Endothelial cell of umbilical vein (primary cell): ENCODE data around the gene PTPRT. TPM values are rescaled to one million over a fixed set of nuclear protein-coding genes. Genes with fewer than 3 reads are reported as not detected.

Source experiments
- BruUV-seq: library from RNA; stranded (reverse); fragments of 400-500 nt; replicated peaks from 2 replicates; lab custom pipeline; 2021; lab: Mats Ljungman, UMichigan
- CTCF ChIA-PET: fragments of 300-600, 350-600 bp; sonication (Branson Sonifier 250); formaldehyde crosslinking; loops from one replicate; lab custom pipeline; 2021; ENCODE audit warnings: antibody characterized with exemption, inconsistent platforms; lab: Charles Lee
- POLR2A ChIA-PET: fragments of 300-600, 350-600 bp; sonication (Branson Sonifier 250); formaldehyde crosslinking; loops from one replicate; lab custom pipeline; 2021; ENCODE audit warnings: antibody characterized with exemption, inconsistent platforms; lab: Charles Lee
- DNase-seq: peaks from one replicate; pipeline ENCODE4 v3.0.0-alpha.2; 2011; ENCODE audit warnings: low read depth, low spot score
- FAIRE-seq: peaks from 2 replicates; lab custom pipeline; 2011; peaks lifted over from hg19 to GRCh38; lab: Jason Lieb, UNC
- H2AFZ ChIP-seq: 2 replicates; pipeline ENCODE4 v1.6.0; 2012; ENCODE audit warnings: low read depth, low read length, control low read depth, inconsistent platforms
- H3K27ac ChIP-seq: 2 replicates; pipeline ENCODE4 v1.5.1; 2011; ENCODE audit warnings: low read depth, mild to moderate bottlenecking, control low read depth, low read length, moderate library complexity; ENCODE audit not compliant: insufficient read depth
- H3K27me3 ChIP-seq, 2 experiments: 2 replicates each; pipeline versions ENCODE4 v1.6.0 to v1.6.1; 2011; ENCODE audit warnings: low read length in 2 of 2, mixed read lengths in 1 of 2; ENCODE audit not compliant: control insufficient read depth in 2 of 2, insufficient read depth in 2 of 2
- H3K36me3 ChIP-seq, 2 experiments: 2 replicates in 1 of 2; 3 replicates in 1 of 2; pipeline ENCODE4 v1.5.1; 2011; ENCODE audit warnings: low read length in 2 of 2, mild to moderate bottlenecking in 1 of 2, moderate library complexity in 1 of 2; ENCODE audit not compliant: control insufficient read depth in 2 of 2, insufficient read depth in 2 of 2; ENCODE audit errors: extremely low read depth in 1 of 2
- H3K4me1 ChIP-seq: 3 replicates; pipeline ENCODE4 v1.5.1; 2011; ENCODE audit warnings: mild to moderate bottlenecking, low read length; ENCODE audit not compliant: control insufficient read depth, insufficient read depth; ENCODE audit errors: extremely low read depth
- H3K4me2 ChIP-seq: 2 replicates; pipeline ENCODE4 v1.6.1; 2011; ENCODE audit warnings: low read length, control low read depth, mixed read lengths; ENCODE audit not compliant: insufficient read depth
- H3K4me3 ChIP-seq, 3 experiments: fragments of 200-600 bp in 1 of 3; sonication (generic), shearing (Covaris generic) in 1 of 3; replicated peaks in 1 of 3; 2 replicates each; pipeline ENCODE4 v1.5.1; 2011 to 2016; ENCODE audit warnings: control low read depth in 3 of 3, low read length in 3 of 3, mild to moderate bottlenecking in 2 of 3, inconsistent platforms in 1 of 3, low read depth in 1 of 3, moderate library complexity in 1 of 3; ENCODE audit not compliant: insufficient read depth in 1 of 3
- H3K79me2 ChIP-seq: 2 replicates; pipeline ENCODE4 v1.6.0; 2012; ENCODE audit warnings: low read length, inconsistent platforms; ENCODE audit not compliant: control insufficient read depth, insufficient read depth
- H3K9ac ChIP-seq: replicated peaks from 2 replicates; pipeline ENCODE3; 2011; ENCODE audit warnings: low read length, control low read depth; ENCODE audit not compliant: insufficient read depth; ENCODE audit errors: extremely low read depth
- H3K9me1 ChIP-seq: replicated peaks from 3 replicates; pipeline ENCODE4 v1.6.0; 2011; ENCODE audit warnings: mild to moderate bottlenecking, low read length; ENCODE audit not compliant: control insufficient read depth, insufficient read depth; ENCODE audit errors: extremely low read depth
- H3K9me3 ChIP-seq: replicated peaks from 2 replicates; pipeline ENCODE4 v1.5.1; 2012; ENCODE audit warnings: low read length, inconsistent platforms; ENCODE audit not compliant: control insufficient read depth, insufficient read depth
- H4K20me1 ChIP-seq: replicated peaks from 2 replicates; pipeline ENCODE3; 2011; ENCODE audit warnings: mild to moderate bottlenecking, low read length; ENCODE audit not compliant: control insufficient read depth, insufficient read depth; ENCODE audit errors: extremely low read depth
- CTCF ChIP-seq, 2 donors: IDR thresholded peaks; 1 replicate in 1 of 2; 2 replicates in 1 of 2; pipeline ENCODE4 v1.5.1; 2011; ENCODE audit warnings: low read length in 2 of 2, mild to moderate bottlenecking in 2 of 2, moderate library complexity in 2 of 2, control low read depth in 1 of 2, inconsistent platforms in 1 of 2, low read depth in 1 of 2; ENCODE audit not compliant: insufficient read depth in 1 of 2; ENCODE audit errors: extremely low read depth in 1 of 2
- EZH2 ChIP-seq: IDR thresholded peaks from 2 replicates; pipeline ENCODE4 v1.6.1; 2012; ENCODE audit warnings: borderline replicate concordance, low read depth, mild to moderate bottlenecking, moderate library complexity, low read length, inconsistent platforms; ENCODE audit not compliant: severe bottlenecking
- FOS ChIP-seq: IDR thresholded peaks from 2 replicates; pipeline ENCODE4 v1.6.1; 2011; ENCODE audit warnings: mild to moderate bottlenecking, low read length, moderate library complexity, borderline replicate concordance; ENCODE audit not compliant: insufficient read depth
- GATA2 ChIP-seq: IDR thresholded peaks from 2 replicates; pipeline ENCODE4 v1.7.0; 2011; ENCODE audit warnings: low read depth, mild to moderate bottlenecking, moderate library complexity, mixed read lengths, low read length; ENCODE audit not compliant: insufficient read length, insufficient read depth
- JUN ChIP-seq: IDR thresholded peaks from 2 replicates; pipeline ENCODE4 v1.6.1; 2011; ENCODE audit warnings: borderline replicate concordance, low read depth; ENCODE audit not compliant: insufficient read length, insufficient read depth
- MYC ChIP-seq: IDR thresholded peaks from one replicate; pipeline ENCODE4 v1.6.1; 2011; ENCODE audit warnings: mild to moderate bottlenecking, low read depth, low read length
- POLR2A ChIP-seq: IDR thresholded peaks from 2 replicates; pipeline ENCODE4 v1.6.1; 2012; ENCODE audit warnings: low read depth, mild to moderate bottlenecking, control low read depth, low read length
- POLR2AphosphoS5 ChIP-seq: IDR thresholded peaks from 2 replicates; pipeline ENCODE4 v1.6.1; 2012; ENCODE audit warnings: low read depth, mild to moderate bottlenecking, control low read depth, low read length, moderate library complexity; ENCODE audit not compliant: insufficient read depth
- dilution Hi-C: fragments of 300-500 bp; cut with MboI; formaldehyde crosslinking; loops from one replicate; pipeline ENCODE4 v1.15.0; 2019; ENCODE audit warnings: low sequenced_read_pairs; ENCODE audit not compliant: extremely low pct_ligation_motif_present
- intact Hi-C: fragments of 100-400 bp; cut with micrococcal nuclease; formaldehyde crosslinking; loops from one replicate; pipeline ENCODE4 v1.10.0; 2022
- polyA plus RNA-seq, 4 experiments: library from polyadenylated mRNA; depleted of rRNA in 3 of 4; stranded (reverse) in 3 of 4; unstranded in 1 of 4; fragments of >200 nt; gene quantifications; 2 replicates each; pipeline versions ENCODE4 v1.2.1 to v1.2.3, GENCODE V29; 2011 to 2012; ENCODE audit warnings: missing spikeins in 1 of 4
- total RNA-seq: library from RNA; stranded (reverse); gene quantifications from 2 replicates; pipeline ENCODE4 v1.2.3, GENCODE V29; 2021
- TF ChIP-seq, protein P1 (sequence below): IDR thresholded peaks from 2 replicates; pipeline ENCODE4 v1.6.1; 2011; ENCODE audit not compliant: insufficient read depth, insufficient read length

PTPRT gene
- total and polyA plus RNA-seq, 2 donors (not counting 3 experiments of a cell fraction or from before 2014, with no cell fraction given), result not detected

GRCh38 chr20:42484790-42485375 is 704.8 kb downstream of the PTPRT start:
- TF ChIP-seq POLR2AphosphoS5 (no peak), FOS (no peak), CTCF (IDR thresholded peaks at IDR 0.05; ENCODE audit: extremely low read depth in 1 of 2, insufficient read depth in 1 of 2, low read depth in 1 of 2, low read length in 2 of 2) (no peak), POLR2A (no peak), EZH2 (no peak), JUN (no peak), MYC (no peak), GATA2 (no peak)
- TF ChIP-seq, protein P1, sequence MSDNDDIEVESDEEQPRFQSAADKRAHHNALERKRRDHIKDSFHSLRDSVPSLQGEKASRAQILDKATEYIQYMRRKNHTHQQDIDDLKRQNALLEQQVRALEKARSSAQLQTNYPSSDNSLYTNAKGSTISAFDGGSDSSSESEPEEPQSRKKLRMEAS, result no peak
- Histone ChIP-seq H3K9ac (no peak overlapping the region), H3K79me2 (no peaks in the 10 kb centered on the region), H3K4me1 (no peaks in the 10 kb centered on the region), H3K4me2 (no peak overlapping the region), H2AFZ (no peak overlapping the region), H3K9me3 (peaks cover 4% of the 10 kb centered on the region), H3K9me1 (no peaks in the 10 kb centered on the region), H3K27ac (no peak overlapping the region), H3K4me3 (no peak overlapping the region), H4K20me1 (no peaks in the 10 kb centered on the region), H3K36me3 (no peaks in the 10 kb centered on the region), H3K27me3 (no peaks in the 10 kb centered on the region)
- POLR2A ChIA-PET, result no interaction called here
- DNase-seq (no peak), FAIRE-seq (no peak)
- no TSS peak for BruUV-seq
- intact Hi-C loops (no loop called here), dilution Hi-C loops (no loop called here)
- CTCF ChIA-PET, result no interaction called here
